ENCODE results near the gene CCN5. TPM values are rescaled to one million over a fixed set of nuclear protein-coding genes. Genes with fewer than 3 reads are reported as not detected.

CCN5 gene
- total RNA-seq, 1 donor from 2014 or later: not detected

- no peak for DNase-seq (ENCODE audit: low read depth)
- no peak overlapping the region for H3K4me3 ChIP-seq (ENCODE audit: low read depth, low read length)
- TF ChIP-seq CTCF (conservative IDR thresholded peaks at IDR 0.05; ENCODE audit: low read depth, low read length): no peak
Measured at GRCh38 chr20:44776980-44777379, 61.8 kb downstream of the CCN5 start.

Other genes with a start within 250 kb of the CCN5 start
- gene TTPAL, start 239.5 kb upstream of the CCN5 start, total RNA-seq: 7.9 and 11.0 TPM in 2 replicates
- gene SERINC3, start 193.3 kb upstream of the CCN5 start, total RNA-seq: 36.6 and 43.3 TPM in 2 replicates
- gene PKIG, start 132.8 kb upstream of the CCN5 start, total RNA-seq: 28.8 and 64.3 TPM in 2 replicates
- 14.5 and 19.9 TPM in 2 replicates for gene ADA, start 63.7 kb upstream of the CCN5 start, total RNA-seq
- gene KCNK15, start 30.5 kb downstream of the CCN5 start, total RNA-seq: 0.22 TPM in 1 of 2 replicates, not detected in the other
- gene RIMS4, start 95.2 kb downstream of the CCN5 start, total RNA-seq: 0.07 TPM in 1 of 2 replicates, not detected in the other
- 162 and 203 TPM in 2 replicates for gene YWHAB, start 170.3 kb downstream of the CCN5 start, total RNA-seq
- 6.5 and 9.2 TPM in 2 replicates for gene PABPC1L, start 194.7 kb downstream of the CCN5 start, total RNA-seq
- gene TOMM34, start 245.0 kb downstream of the CCN5 start, total RNA-seq: 74.3 and 95.6 TPM in 2 replicates